Smooth muscle cell (in vitro differentiated cells): ENCODE results near the gene SHF. TPM values are rescaled to one million over a fixed set of nuclear protein-coding genes. Genes with fewer than 3 reads are reported as not detected.

ENCODE experiments used
- DNase-seq: peaks from one replicate; lab custom pipeline; 2025; ENCODE audit not compliant: unreplicated experiment; lab: John Stamatoyannopoulos, UW
- H2AFZ ChIP-seq: fragments of 200-600 bp; sonication (generic); 2 replicates; pipeline ENCODE4 v1.6.0; 2016; ENCODE audit warnings: antibody characterized with exemption, low read depth, mild to moderate bottlenecking
- H3F3A ChIP-seq: fragments of 200-600 bp; sonication (generic); 2 replicates; pipeline ENCODE4 v1.6.0; 2017; ENCODE audit warnings: antibody characterized with exemption, low read depth
- H3K27ac ChIP-seq: fragments of 200-600 bp; sonication (generic); 2 replicates; pipeline ENCODE4 v1.5.1; 2016; ENCODE audit warnings: low read depth, mild to moderate bottlenecking
- H3K27me3 ChIP-seq: fragments of 200-600 bp; sonication (generic); 2 replicates; pipeline ENCODE4 v1.6.1; 2016; ENCODE audit warnings: low read depth, mild to moderate bottlenecking
- H3K36me3 ChIP-seq: fragments of 200-600 bp; sonication (generic); 2 replicates; pipeline ENCODE4 v1.5.1; 2016; ENCODE audit warnings: low read depth
- H3K4me1 ChIP-seq: fragments of 200-600 bp; sonication (generic); 2 replicates; pipeline ENCODE4 v1.5.1; 2016; ENCODE audit warnings: low read depth
- H3K4me2 ChIP-seq: fragments of 200-600 bp; sonication (generic); 2 replicates; pipeline ENCODE4 v1.6.0; 2016; ENCODE audit warnings: mild to moderate bottlenecking
- H3K4me3 ChIP-seq: fragments of 200-600 bp; sonication (generic); 2 replicates; pipeline ENCODE4 v1.5.1; 2016; ENCODE audit warnings: mild to moderate bottlenecking
- H3K79me2 ChIP-seq: fragments of 200-600 bp; sonication (generic); 2 replicates; pipeline ENCODE4 v1.6.0; 2016; ENCODE audit warnings: low read depth, mild to moderate bottlenecking
- H3K9ac ChIP-seq: fragments of 200-600 bp; sonication (generic); 2 replicates; pipeline ENCODE4 v1.6.0; 2016; ENCODE audit warnings: low read depth
- H3K9me3 ChIP-seq: fragments of 200-600 bp; sonication (generic); replicated peaks from 2 replicates; pipeline ENCODE4 v1.5.1; 2016; ENCODE audit warnings: low read depth
- H4K20me1 ChIP-seq: fragments of 200-600 bp; sonication (generic); 2 replicates; pipeline ENCODE4 v1.6.0; 2016; ENCODE audit warnings: low read depth
- CTCF ChIP-seq: fragments of 200-600 bp; sonication (generic); IDR thresholded peaks from 2 replicates; pipeline ENCODE4 v1.5.1; 2017; ENCODE audit warnings: borderline replicate concordance, mild to moderate bottlenecking, antibody characterized with exemption; ENCODE audit not compliant: insufficient read depth, poor library complexity, severe bottlenecking
- WGBS: methylation state at CpG from one replicate; pipeline ENCODE4 v1.1.7; 2016; ENCODE audit warnings: low lambda C conversion rate; 5-methylcytosine and 5-hydroxymethylcytosine counted together
- polyA plus RNA-seq: library from polyadenylated mRNA; unstranded; fragments of >200 nt; fragmentation: Nextera tagmentation; extraction: Ambion mirVana; gene quantifications from 2 replicates; pipeline ENCODE4 v1.2.1, GENCODE V29; 2016
- total RNA-seq: library from RNA; depleted of rRNA; stranded (reverse); fragments of >200 nt; gene quantifications from 2 replicates; pipeline ENCODE4 v1.2.3, GENCODE V29; 2014

SHF gene
- total and polyA plus RNA-seq, 2 experiments from 2014 or later: 16.4 to 41.3 TPM

GRCh38 chr15:45185903-45186770 is 1.6 kb downstream of the SHF start:
- Histone ChIP-seq H4K20me1 (peaks cover 46% of the 10 kb centered on the region), H3K79me2 (peaks cover 23% of the 10 kb centered on the region), H3K27me3 (peaks cover 8% of the 10 kb centered on the region), H3K27ac (peak overlapping the region; percentile 45), H3F3A (no peaks in the 10 kb centered on the region), H3K4me2 (peak overlapping the region; percentile 93), H2AFZ (no peak overlapping the region), H3K4me3 (peak overlapping the region; percentile 76), H3K36me3 (no peaks in the 10 kb centered on the region), H3K9me3 (no peaks in the 10 kb centered on the region), H3K4me1 (peaks cover 27% of the 10 kb centered on the region), H3K9ac (peak overlapping the region; percentile 5)
- WGBS: 33% methylated on average over 8 of the region's 8 CpGs
- no peak for DNase-seq
- TF ChIP-seq CTCF: no peak

GRCh38 chr15:45185069-45185779 is 2.5 kb downstream of the SHF start:
- no peak for DNase-seq
- Histone ChIP-seq H3K27ac (peak overlapping the region; percentile 45), H3F3A (no peaks in the 10 kb centered on the region), H3K4me1 (peaks cover 27% of the 10 kb centered on the region), H3K4me3 (no peak overlapping the region), H3K27me3 (peaks cover 5% of the 10 kb centered on the region), H3K4me2 (peak overlapping the region; percentile 93), H3K9me3 (no peaks in the 10 kb centered on the region), H2AFZ (no peak overlapping the region), H4K20me1 (peaks cover 55% of the 10 kb centered on the region), H3K9ac (no peak overlapping the region), H3K36me3 (no peaks in the 10 kb centered on the region), H3K79me2 (peaks cover 23% of the 10 kb centered on the region)
- no peak for TF ChIP-seq CTCF
- WGBS: 88% methylated on average over 3 of the region's 3 CpGs

GRCh38 chr15:45184562-45185041 is 3.2 kb downstream of the SHF start:
- no peaks in the 10 kb centered on the region for H3K27me3 ChIP-seq
- H3F3A ChIP-seq: no peaks in the 10 kb centered on the region
- H3K4me1 ChIP-seq: peaks cover 27% of the 10 kb centered on the region
- H4K20me1 ChIP-seq: peaks cover 62% of the 10 kb centered on the region
- peaks cover 23% of the 10 kb centered on the region for H3K79me2 ChIP-seq
- WGBS: 94% methylated on average over 9 of the region's 9 CpGs
- no peak overlapping the region for H3K9ac ChIP-seq
- H2AFZ ChIP-seq: no peak overlapping the region
- no peaks in the 10 kb centered on the region for H3K36me3 ChIP-seq
- TF ChIP-seq CTCF: no peak
- H3K4me3 ChIP-seq: no peak overlapping the region
- no peaks in the 10 kb centered on the region for H3K9me3 ChIP-seq
- no peak for DNase-seq
- no peak overlapping the region for H3K27ac ChIP-seq
- peak overlapping the region; percentile 93 for H3K4me2 ChIP-seq
